ENCODE measurements around the gene TMEM86B.

The TMEM86B gene

GRCh38 chr19:55178781-55179599 is 49.6 kb downstream of the TMEM86B start:
- DNase-seq (ENCODE audit: low read depth): peak; percentile 93
- TF ChIP-seq CTCF (IDR thresholded peaks at IDR 0.05; ENCODE audit: insufficient read depth, low read depth, low read length, missing control alignments): no peak
- peak overlapping the region; percentile 13 for H3K4me3 ChIP-seq (ENCODE audit: low read depth, low read length)

Measured in GM12865 (cell line).